ENCODE measurements around the gene LBX1. TPM values are rescaled to one million over a fixed set of nuclear protein-coding genes. Genes with fewer than 3 reads are reported as not detected.
"Not testable (repeated sequence)": the region's sequence is repeated elsewhere in the genome, so short reads cannot be mapped to it uniquely, and the experiment has no call there.

LBX1 gene
- total and polyA plus RNA-seq, 2 donors (not counting 1 experiment from before 2014, with no cell fraction given) = not detected

DNA sequence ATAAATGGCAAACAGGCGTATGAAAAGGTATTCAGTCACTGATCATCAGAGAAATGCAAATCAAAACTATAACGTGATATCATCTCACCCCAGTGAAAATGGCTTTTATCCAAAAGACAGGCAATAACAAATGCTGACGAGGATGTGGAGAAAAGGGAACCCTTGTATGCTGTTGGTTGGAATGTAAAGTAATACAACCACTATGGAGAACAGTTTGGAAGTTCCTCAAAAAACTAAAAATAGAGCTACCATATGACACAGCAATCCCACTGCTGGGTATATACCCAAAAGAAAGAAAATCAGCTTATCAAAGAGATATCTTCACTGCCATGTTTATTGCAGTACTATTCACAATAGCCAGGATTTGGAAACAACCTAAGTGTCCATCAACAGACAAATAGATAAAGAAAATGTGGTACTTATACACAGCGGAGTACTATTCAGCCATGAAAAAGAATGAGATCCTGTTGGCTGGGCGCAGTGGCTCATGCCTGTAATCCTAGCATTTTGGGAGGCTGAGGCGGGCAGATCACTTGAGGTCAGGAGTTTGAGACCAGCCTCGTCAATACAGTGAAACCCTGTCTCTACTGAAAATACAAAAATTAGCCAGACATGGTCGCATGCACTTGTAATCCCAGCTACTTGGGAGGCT is 30.8 kb downstream of the LBX1 start:
- CTCF ChIA-PET; DNase-seq; H3K9me3 ChIP-seq (ENCODE audit: control extremely low read depth in 1 of 3, control insufficient read depth in 2 of 3, insufficient read depth in 1 of 3, low read length in 2 of 3); H3K9ac ChIP-seq (ENCODE audit: low read length); H3K27ac Mint-ChIP-seq; H3K36me3 ChIP-seq (replicated peaks in 1 of 2; ENCODE audit: control extremely low read depth in 1 of 2, control insufficient read depth in 1 of 2, extremely low read depth in 1 of 2, insufficient read depth in 2 of 2, low read length in 1 of 2); intact Hi-C loops (cut with micrococcal nuclease); H3K27ac ChIP-seq (ENCODE audit: low read length in 2 of 2); H3K9me3 Mint-ChIP-seq (ENCODE audit: insufficient read depth); H3K4me3 ChIP-seq (ENCODE audit: control extremely low read depth in 1 of 5, extremely low read depth in 1 of 5, insufficient read depth in 1 of 5, low read depth in 2 of 5, low read length in 4 of 5); H3K4me1 ChIP-seq (ENCODE audit: control insufficient read depth in 2 of 2, insufficient read depth in 2 of 2, low read length in 2 of 2); H4K20me1 ChIP-seq (ENCODE audit: control insufficient read depth, insufficient read depth, low read length, poor library complexity, severe bottlenecking); ATAC-seq (ENCODE audit: low read depth); H2AFZ ChIP-seq (ENCODE audit: insufficient read depth, low read depth, low read length, poor library complexity, severe bottlenecking); H3K4me2 ChIP-seq (replicated peaks; ENCODE audit: low read depth, low read length, poor library complexity, severe bottlenecking); H3K79me2 ChIP-seq (ENCODE audit: control insufficient read depth, insufficient read depth, low read length); H3K4me1 Mint-ChIP-seq; H3K4me3 Mint-ChIP-seq; H3K27me3 ChIP-seq (replicated peaks in 1 of 4; ENCODE audit: control extremely low read depth in 1 of 4, control insufficient read depth in 3 of 4, insufficient read depth in 4 of 4, low read length in 3 of 4); POLR2A ChIA-PET: not testable (repeated sequence)
- peaks cover 34% of the 10 kb centered on the region for H3K27me3 Mint-ChIP-seq
- 100% methylated on average over 2 of the region's 8 CpGs for WGBS (ENCODE audit: insufficient coverage)

DNA sequence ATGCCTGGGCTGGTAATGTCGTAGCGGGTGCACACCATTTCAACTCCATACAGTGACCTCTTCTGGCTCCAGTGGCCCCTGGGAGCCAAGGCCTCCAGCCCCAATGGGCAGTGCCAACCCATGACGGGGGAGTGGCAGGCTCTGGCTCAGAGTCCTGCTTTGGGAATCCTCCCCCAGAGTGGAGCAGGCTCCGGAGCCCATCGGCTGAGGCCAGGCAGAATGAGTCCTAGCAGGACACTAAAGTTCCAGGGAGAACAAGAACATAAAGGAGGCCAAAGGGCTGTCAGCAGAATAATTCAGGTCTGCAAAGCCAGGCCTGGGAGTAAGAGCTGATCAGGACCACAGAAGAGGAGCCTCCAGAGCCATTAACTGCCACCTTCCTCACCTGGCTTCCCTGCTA is 33.3 kb downstream of the LBX1 start:
- POLR2A ChIA-PET = no interaction called here
- ATAC-seq (ENCODE audit: low read depth) = no peak
- H3K79me2 ChIP-seq (ENCODE audit: control insufficient read depth, insufficient read depth, low read length) = no peaks in the 10 kb centered on the region
- Mint-ChIP-seq H3K4me3 (no peak overlapping the region), H3K4me1 (no peaks in the 10 kb centered on the region), H3K9me3 (ENCODE audit: insufficient read depth) (no peaks in the 10 kb centered on the region), H3K27me3 (peaks cover 34% of the 10 kb centered on the region), H3K27ac (no peak overlapping the region)
- no peaks in the 10 kb centered on the region for H3K36me3 ChIP-seq (replicated peaks in 1 of 2; ENCODE audit: control extremely low read depth in 1 of 2, control insufficient read depth in 1 of 2, extremely low read depth in 1 of 2, insufficient read depth in 2 of 2, low read length in 1 of 2)
- H3K4me3 ChIP-seq (ENCODE audit: control extremely low read depth in 1 of 5, extremely low read depth in 1 of 5, insufficient read depth in 1 of 5, low read depth in 2 of 5, low read length in 4 of 5) = no peak overlapping the region
- TF ChIP-seq, protein P1, sequence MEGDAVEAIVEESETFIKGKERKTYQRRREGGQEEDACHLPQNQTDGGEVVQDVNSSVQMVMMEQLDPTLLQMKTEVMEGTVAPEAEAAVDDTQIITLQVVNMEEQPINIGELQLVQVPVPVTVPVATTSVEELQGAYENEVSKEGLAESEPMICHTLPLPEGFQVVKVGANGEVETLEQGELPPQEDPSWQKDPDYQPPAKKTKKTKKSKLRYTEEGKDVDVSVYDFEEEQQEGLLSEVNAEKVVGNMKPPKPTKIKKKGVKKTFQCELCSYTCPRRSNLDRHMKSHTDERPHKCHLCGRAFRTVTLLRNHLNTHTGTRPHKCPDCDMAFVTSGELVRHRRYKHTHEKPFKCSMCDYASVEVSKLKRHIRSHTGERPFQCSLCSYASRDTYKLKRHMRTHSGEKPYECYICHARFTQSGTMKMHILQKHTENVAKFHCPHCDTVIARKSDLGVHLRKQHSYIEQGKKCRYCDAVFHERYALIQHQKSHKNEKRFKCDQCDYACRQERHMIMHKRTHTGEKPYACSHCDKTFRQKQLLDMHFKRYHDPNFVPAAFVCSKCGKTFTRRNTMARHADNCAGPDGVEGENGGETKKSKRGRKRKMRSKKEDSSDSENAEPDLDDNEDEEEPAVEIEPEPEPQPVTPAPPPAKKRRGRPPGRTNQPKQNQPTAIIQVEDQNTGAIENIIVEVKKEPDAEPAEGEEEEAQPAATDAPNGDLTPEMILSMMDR (IDR thresholded peaks at IDR 0.05) = no peak
- no peak for TF ChIP-seq EZH2 (IDR thresholded peaks at IDR 0.05; ENCODE audit: borderline replicate concordance, insufficient read depth, low read depth, low read length, poor library complexity, severe bottlenecking)
- CTCF ChIA-PET = no interaction called here
- no peak overlapping the region for H2AFZ ChIP-seq (ENCODE audit: insufficient read depth, low read depth, low read length, poor library complexity, severe bottlenecking)
- H3K9ac ChIP-seq (ENCODE audit: low read length) = no peak overlapping the region
- no peak for DNase-seq
- intact Hi-C loops (cut with micrococcal nuclease) = no loop called here
- no peaks in the 10 kb centered on the region for H4K20me1 ChIP-seq (ENCODE audit: control insufficient read depth, insufficient read depth, low read length, poor library complexity, severe bottlenecking)
- H3K4me1 ChIP-seq (ENCODE audit: control insufficient read depth in 2 of 2, insufficient read depth in 2 of 2, low read length in 2 of 2) = no peaks in the 10 kb centered on the region
- H3K27ac ChIP-seq (ENCODE audit: low read length in 2 of 2) = no peak overlapping the region
- peaks cover 0 to 11% (median 3%) of the 10 kb centered on the region in 4 experiments for H3K27me3 ChIP-seq (replicated peaks in 1 of 4; ENCODE audit: control extremely low read depth in 1 of 4, control insufficient read depth in 3 of 4, insufficient read depth in 4 of 4, low read length in 3 of 4)
- peaks cover 0 to 4% (median 0%) of the 10 kb centered on the region in 3 donors for H3K9me3 ChIP-seq (ENCODE audit: control extremely low read depth in 1 of 3, control insufficient read depth in 2 of 3, insufficient read depth in 1 of 3, low read length in 2 of 3)
- no peak overlapping the region for H3K4me2 ChIP-seq (replicated peaks; ENCODE audit: low read depth, low read length, poor library complexity, severe bottlenecking)
- WGBS (ENCODE audit: insufficient coverage) = 94% methylated on average over 5 of the region's 5 CpGs
